HCT116 (cell line): Measurements from ENCODE around the gene TMEM130. TPM values are rescaled to one million over a fixed set of nuclear protein-coding genes. Genes with fewer than 3 reads are reported as not detected.

Experiments used
- ATAC-seq: fragments of 200-7000 bp; cut with Tn5 transposase; 2 replicates; pipeline ENCODE4 v1.9.1; 2020; ENCODE audit warnings: mild to moderate bottlenecking, moderate library complexity
- BruUV-seq: library from RNA; stranded (reverse); fragments of 400-500 nt; replicated peaks from 2 replicates; lab custom pipeline; 2021; lab: Mats Ljungman, UMichigan
- CTCF ChIA-PET: fragments of 300-600 bp; sonication (Branson Sonifier 250); formaldehyde crosslinking; loops from one replicate; lab custom pipeline; 2021; ENCODE audit warnings: antibody characterized with exemption; lab: Charles Lee
- POLR2A ChIA-PET: fragments of 300-600, 350-600 bp; sonication (Branson Sonifier 250); formaldehyde crosslinking; loops from one replicate; lab custom pipeline; 2021; ENCODE audit warnings: antibody characterized with exemption; lab: Charles Lee
- RAD21 ChIA-PET, 2 experiments: fragments of 300-600 bp; sonication (Branson Sonifier 250); formaldehyde crosslinking; loops; one replicate each; lab custom pipeline; 2023; ENCODE audit warnings: low total read pairs in 2 of 2; ENCODE audit not compliant: uncharacterized antibody in 2 of 2, unreplicated experiment in 2 of 2, low non-redundant PET in 1 of 2; lab: Charles Lee
- DNase-seq: peaks from one replicate; pipeline ENCODE4 v3.0.0-alpha.2; 2010; ENCODE audit warnings: low read depth, low spot score
- H2AFZ ChIP-seq: fragments of 200-600 bp; shearing (Covaris generic), sonication (generic); 2 replicates; pipeline ENCODE4 v1.6.1; 2017; ENCODE audit warnings: low read depth, mixed run types, mixed read lengths, antibody characterized with exemption, low read length; ENCODE audit not compliant: poor library complexity, severe bottlenecking
- H3K27ac ChIP-seq: 2 replicates; pipeline ENCODE4 v1.5.1; 2012; ENCODE audit warnings: low read depth, low read length
- H3K27me3 ChIP-seq: fragments of 200-600 bp; sonication (generic); 2 replicates; pipeline ENCODE4 v1.6.1; 2016; ENCODE audit warnings: mixed run types, low read length, mixed read lengths; ENCODE audit not compliant: insufficient read depth
- H3K36me3 ChIP-seq, 2 experiments: fragments of 200-500 bp in 1 of 2; fragments of 200-600 bp in 1 of 2; sonication (Bioruptor generic) in 1 of 2; sonication (generic) in 1 of 2; 2 replicates each; pipeline versions ENCODE4 v1.5.1 to v1.6.1; 2014 to 2016; ENCODE audit warnings: low read length in 2 of 2, inconsistent platforms in 1 of 2, mixed read lengths in 1 of 2, mixed run types in 1 of 2; ENCODE audit not compliant: insufficient read depth in 2 of 2, control insufficient read depth in 1 of 2
- H3K4me1 ChIP-seq, 2 experiments: fragments of 200-600 bp in 1 of 2; sonication (generic) in 1 of 2; 2 replicates each; pipeline versions ENCODE4 v1.5.1 to v1.6.1; 2012 to 2017; ENCODE audit warnings: low read length in 2 of 2, inconsistent platforms in 1 of 2, mild to moderate bottlenecking in 1 of 2, mixed read lengths in 1 of 2, mixed run types in 1 of 2, moderate library complexity in 1 of 2; ENCODE audit not compliant: insufficient read depth in 2 of 2, control insufficient read depth in 1 of 2
- H3K4me2 ChIP-seq: fragments of 200-600 bp; sonication (generic); 2 replicates; pipeline ENCODE4 v1.6.1; 2017; ENCODE audit warnings: mixed run types, low read length, mixed read lengths
- H3K4me3 ChIP-seq, 2 experiments: fragments of 200-600 bp in 1 of 2; sonication (generic) in 1 of 2; replicated peaks in 1 of 2; 2 replicates each; pipeline ENCODE4 v1.5.1; 2011 to 2016; ENCODE audit warnings: low read length in 2 of 2, control low read depth in 1 of 2, low read depth in 1 of 2, mild to moderate bottlenecking in 1 of 2, mixed read lengths in 1 of 2, mixed run types in 1 of 2
- H3K79me2 ChIP-seq: fragments of 200-600 bp; sonication (generic); 2 replicates; pipeline ENCODE4 v1.6.1; 2017; ENCODE audit warnings: mild to moderate bottlenecking, mixed run types, low read length, moderate library complexity, mixed read lengths; ENCODE audit not compliant: insufficient read depth
- H3K9ac ChIP-seq: fragments of 200-600 bp; sonication (generic); 2 replicates; pipeline ENCODE4 v1.6.1; 2016; ENCODE audit warnings: low read length, mixed read lengths
- H3K9me2 ChIP-seq: fragments of 200-600 bp; sonication (generic), shearing (Covaris generic); 2 replicates; pipeline ENCODE4 v1.6.1; 2017; ENCODE audit warnings: mixed run types, mild to moderate bottlenecking, moderate library complexity; ENCODE audit not compliant: insufficient read depth
- H3K9me3 ChIP-seq, 2 experiments: fragments of 200-500 bp in 1 of 2; fragments of 200-600 bp in 1 of 2; sonication (Bioruptor generic) in 1 of 2; sonication (generic) in 1 of 2; 2 replicates each; pipeline ENCODE4 v1.6.1; 2014 to 2017; ENCODE audit warnings: low read length in 2 of 2, mixed read lengths in 2 of 2, inconsistent platforms in 1 of 2, low read depth in 1 of 2, mild to moderate bottlenecking in 1 of 2, mixed run types in 1 of 2, moderate library complexity in 1 of 2; ENCODE audit not compliant: control insufficient read depth in 1 of 2, insufficient read depth in 1 of 2
- H4K20me1 ChIP-seq: fragments of 200-600 bp; sonication (generic), shearing (Covaris generic); 2 replicates; pipeline ENCODE4 v1.6.1; 2017; ENCODE audit warnings: mixed run types, mild to moderate bottlenecking, moderate library complexity; ENCODE audit not compliant: insufficient read depth
- CEBPB ChIP-seq: IDR thresholded peaks from 2 replicates; pipeline ENCODE4 v1.6.1; 2012; ENCODE audit warnings: low read depth
- EZH2 ChIP-seq: fragments of 200-600 bp; sonication (generic); IDR thresholded peaks from 2 replicates; pipeline ENCODE4 v1.6.1; 2017; ENCODE audit warnings: antibody characterized with exemption, mixed run types
- EZH2phosphoT487 ChIP-seq: fragments of 200-600 bp; IDR thresholded peaks from 2 replicates; pipeline ENCODE4 v1.6.1; 2018; ENCODE audit warnings: antibody characterized with exemption, borderline replicate concordance
- FOSL1 ChIP-seq: IDR thresholded peaks from 2 replicates; pipeline ENCODE4 v1.6.1; 2012; ENCODE audit warnings: low read depth
- JUND ChIP-seq: IDR thresholded peaks from 2 replicates; pipeline ENCODE4 v1.6.1; 2012
- POLR2A ChIP-seq: IDR thresholded peaks from 2 replicates; pipeline ENCODE4 v1.7.0; 2011; ENCODE audit warnings: borderline replicate concordance; ENCODE audit not compliant: insufficient read depth, insufficient read length; ENCODE audit errors: extremely low read depth
- POLR2AphosphoS5 ChIP-seq: IDR thresholded peaks from 2 replicates; pipeline ENCODE4 v1.6.1; 2011; ENCODE audit warnings: mild to moderate bottlenecking, low read depth, low read length, moderate library complexity
- SIN3A ChIP-seq: IDR thresholded peaks from 2 replicates; pipeline ENCODE4 v1.6.1; 2012; ENCODE audit warnings: low read depth
- SP1 ChIP-seq: IDR thresholded peaks from 2 replicates; pipeline ENCODE4 v1.6.1; 2012; ENCODE audit warnings: low read depth
- YY1 ChIP-seq: IDR thresholded peaks from 2 replicates; pipeline ENCODE4 v1.6.1; 2011; ENCODE audit warnings: low read length, low read depth, moderate library complexity, mild to moderate bottlenecking; ENCODE audit not compliant: insufficient replicate concordance; ENCODE audit errors: extremely low read depth
- ZBTB33 ChIP-seq: IDR thresholded peaks from 2 replicates; pipeline ENCODE4 v1.6.1; 2011; ENCODE audit warnings: mild to moderate bottlenecking, low read length, moderate library complexity; ENCODE audit not compliant: insufficient replicate concordance; ENCODE audit errors: extremely low read depth
- intact Hi-C: fragments of 100-400 bp; cut with micrococcal nuclease; formaldehyde crosslinking; loops from 2 replicates; pipeline ENCODE4 v1.10.0; 2022
- total RNA-seq: library from RNA; stranded (reverse); gene quantifications from one replicate; pipeline ENCODE4 v1.2.1, GENCODE V29; 2021; ENCODE audit not compliant: unreplicated experiment
- TF ChIP-seq, protein P1 (sequence below), 3 experiments: fragments of 200-600 bp in 1 of 3; sonication (generic) in 1 of 3; IDR thresholded peaks in 2 of 3; conservative IDR thresholded peaks in 1 of 3; 2 replicates each; pipeline ENCODE4 v1.5.1; 2012 to 2017; ENCODE audit warnings: low read depth in 2 of 3, low read length in 2 of 3, antibody characterized with exemption in 1 of 3, borderline replicate concordance in 1 of 3, control low read depth in 1 of 3, mild to moderate bottlenecking in 1 of 3, mixed read lengths in 1 of 3, mixed run types in 1 of 3, moderate library complexity in 1 of 3; ENCODE audit not compliant: insufficient read depth in 1 of 3
- TF ChIP-seq, protein P2 (sequence below): IDR thresholded peaks from 2 replicates; pipeline ENCODE4 v1.6.1; 2012; ENCODE audit warnings: low read depth

The TMEM130 gene
- total RNA-seq, 1 experiment from 2014 or later: not detected

GRCh38 chr7:98830972-98831548 lies 38.8 kb downstream of the TMEM130 start:
- ChIA-PET CTCF (interaction anchor here (0.9 to 2.0 kb wide), 17 partner anchors 9 to 413 kb away, joined by 3 to 45 read pairs (median 4); no protein-coding TSS in a partner anchor), POLR2A (interaction anchor here (1.2 kb wide), 1 partner anchor 9 kb away, joined by 4 read pairs; no protein-coding TSS in a partner anchor), RAD21 (no interaction called here)
- no peaks in the 10 kb centered on the region for H3K9me3 ChIP-seq
- no peak for DNase-seq
- no peak overlapping the region for H3K27ac ChIP-seq
- H3K36me3 ChIP-seq: no peaks in the 10 kb centered on the region
- H4K20me1 ChIP-seq: no peaks in the 10 kb centered on the region
- H3K4me2 ChIP-seq: no peak overlapping the region
- no peaks in the 10 kb centered on the region for H3K9me2 ChIP-seq
- no peaks in the 10 kb centered on the region for H3K79me2 ChIP-seq
- intact Hi-C loops: loop anchor here (10.0 kb wide), 1 partner anchor 276 kb away; no protein-coding TSS in a partner anchor
- TF ChIP-seq CEBPB (no peak), EZH2phosphoT487 (no peak), POLR2A (no peak), SIN3A (no peak), SP1 (no peak), POLR2AphosphoS5 (no peak), FOSL1 (no peak), YY1 (no peak), ZBTB33 (no peak), EZH2 (no peak), JUND (no peak)
- TF ChIP-seq, protein P1, sequence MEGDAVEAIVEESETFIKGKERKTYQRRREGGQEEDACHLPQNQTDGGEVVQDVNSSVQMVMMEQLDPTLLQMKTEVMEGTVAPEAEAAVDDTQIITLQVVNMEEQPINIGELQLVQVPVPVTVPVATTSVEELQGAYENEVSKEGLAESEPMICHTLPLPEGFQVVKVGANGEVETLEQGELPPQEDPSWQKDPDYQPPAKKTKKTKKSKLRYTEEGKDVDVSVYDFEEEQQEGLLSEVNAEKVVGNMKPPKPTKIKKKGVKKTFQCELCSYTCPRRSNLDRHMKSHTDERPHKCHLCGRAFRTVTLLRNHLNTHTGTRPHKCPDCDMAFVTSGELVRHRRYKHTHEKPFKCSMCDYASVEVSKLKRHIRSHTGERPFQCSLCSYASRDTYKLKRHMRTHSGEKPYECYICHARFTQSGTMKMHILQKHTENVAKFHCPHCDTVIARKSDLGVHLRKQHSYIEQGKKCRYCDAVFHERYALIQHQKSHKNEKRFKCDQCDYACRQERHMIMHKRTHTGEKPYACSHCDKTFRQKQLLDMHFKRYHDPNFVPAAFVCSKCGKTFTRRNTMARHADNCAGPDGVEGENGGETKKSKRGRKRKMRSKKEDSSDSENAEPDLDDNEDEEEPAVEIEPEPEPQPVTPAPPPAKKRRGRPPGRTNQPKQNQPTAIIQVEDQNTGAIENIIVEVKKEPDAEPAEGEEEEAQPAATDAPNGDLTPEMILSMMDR (IDR thresholded peaks at IDR 0.05 in 2 of 3, conservative IDR thresholded peaks at IDR 0.05 in 1 of 3; ENCODE audit: borderline replicate concordance in 1 of 3, insufficient read depth in 1 of 3, low read depth in 2 of 3, low read length in 2 of 3): no peak
- TF ChIP-seq, protein P2, sequence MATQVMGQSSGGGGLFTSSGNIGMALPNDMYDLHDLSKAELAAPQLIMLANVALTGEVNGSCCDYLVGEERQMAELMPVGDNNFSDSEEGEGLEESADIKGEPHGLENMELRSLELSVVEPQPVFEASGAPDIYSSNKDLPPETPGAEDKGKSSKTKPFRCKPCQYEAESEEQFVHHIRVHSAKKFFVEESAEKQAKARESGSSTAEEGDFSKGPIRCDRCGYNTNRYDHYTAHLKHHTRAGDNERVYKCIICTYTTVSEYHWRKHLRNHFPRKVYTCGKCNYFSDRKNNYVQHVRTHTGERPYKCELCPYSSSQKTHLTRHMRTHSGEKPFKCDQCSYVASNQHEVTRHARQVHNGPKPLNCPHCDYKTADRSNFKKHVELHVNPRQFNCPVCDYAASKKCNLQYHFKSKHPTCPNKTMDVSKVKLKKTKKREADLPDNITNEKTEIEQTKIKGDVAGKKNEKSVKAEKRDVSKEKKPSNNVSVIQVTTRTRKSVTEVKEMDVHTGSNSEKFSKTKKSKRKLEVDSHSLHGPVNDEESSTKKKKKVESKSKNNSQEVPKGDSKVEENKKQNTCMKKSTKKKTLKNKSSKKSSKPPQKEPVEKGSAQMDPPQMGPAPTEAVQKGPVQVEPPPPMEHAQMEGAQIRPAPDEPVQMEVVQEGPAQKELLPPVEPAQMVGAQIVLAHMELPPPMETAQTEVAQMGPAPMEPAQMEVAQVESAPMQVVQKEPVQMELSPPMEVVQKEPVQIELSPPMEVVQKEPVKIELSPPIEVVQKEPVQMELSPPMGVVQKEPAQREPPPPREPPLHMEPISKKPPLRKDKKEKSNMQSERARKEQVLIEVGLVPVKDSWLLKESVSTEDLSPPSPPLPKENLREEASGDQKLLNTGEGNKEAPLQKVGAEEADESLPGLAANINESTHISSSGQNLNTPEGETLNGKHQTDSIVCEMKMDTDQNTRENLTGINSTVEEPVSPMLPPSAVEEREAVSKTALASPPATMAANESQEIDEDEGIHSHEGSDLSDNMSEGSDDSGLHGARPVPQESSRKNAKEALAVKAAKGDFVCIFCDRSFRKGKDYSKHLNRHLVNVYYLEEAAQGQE: no peak
- H2AFZ ChIP-seq: no peak overlapping the region
- H3K4me3 ChIP-seq: no peak overlapping the region
- ATAC-seq: no peak
- H3K4me1 ChIP-seq: no peaks in the 10 kb centered on the region; a peak in 1 of 4 replicates
- H3K27me3 ChIP-seq: no peaks in the 10 kb centered on the region
- no TSS peak for BruUV-seq
- no peak overlapping the region for H3K9ac ChIP-seq
